Dedifferentiated amniotic fluid mesenchymal stem cell (primary cell): ENCODE measurements around the gene ISG15.
"Not testable (repeated sequence)": the region's sequence is repeated elsewhere in the genome, so short reads cannot be mapped to it uniquely, and the experiment has no call there.

Source experiments
- DNase-seq: peaks from one replicate; pipeline ENCODE4 v3.0.0-alpha.2; 2016; ENCODE audit errors: extremely low spot score

ISG15 gene

DNA sequence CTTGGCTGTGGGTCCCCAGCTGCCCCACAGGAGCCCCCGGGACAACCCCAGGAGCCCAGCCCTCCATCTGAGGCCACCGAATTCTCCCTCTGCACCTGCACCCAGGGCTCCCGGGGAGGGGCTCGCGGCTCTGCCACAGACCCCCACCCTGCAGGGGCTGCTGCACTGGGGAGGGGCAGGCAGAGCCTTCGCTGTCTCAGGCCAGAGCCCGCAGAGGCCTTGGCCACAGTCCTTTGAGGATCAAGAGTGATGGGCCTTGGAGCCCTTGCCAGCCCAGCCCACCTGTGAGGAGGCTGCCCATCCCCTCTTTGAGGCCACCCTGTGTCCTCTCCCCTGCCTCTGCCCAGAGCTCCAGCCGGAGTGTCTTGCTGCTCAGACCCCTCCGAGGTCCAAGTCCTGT lies 37.9 kb upstream of the ISG15 start:
- DNase-seq: no peak

DNA sequence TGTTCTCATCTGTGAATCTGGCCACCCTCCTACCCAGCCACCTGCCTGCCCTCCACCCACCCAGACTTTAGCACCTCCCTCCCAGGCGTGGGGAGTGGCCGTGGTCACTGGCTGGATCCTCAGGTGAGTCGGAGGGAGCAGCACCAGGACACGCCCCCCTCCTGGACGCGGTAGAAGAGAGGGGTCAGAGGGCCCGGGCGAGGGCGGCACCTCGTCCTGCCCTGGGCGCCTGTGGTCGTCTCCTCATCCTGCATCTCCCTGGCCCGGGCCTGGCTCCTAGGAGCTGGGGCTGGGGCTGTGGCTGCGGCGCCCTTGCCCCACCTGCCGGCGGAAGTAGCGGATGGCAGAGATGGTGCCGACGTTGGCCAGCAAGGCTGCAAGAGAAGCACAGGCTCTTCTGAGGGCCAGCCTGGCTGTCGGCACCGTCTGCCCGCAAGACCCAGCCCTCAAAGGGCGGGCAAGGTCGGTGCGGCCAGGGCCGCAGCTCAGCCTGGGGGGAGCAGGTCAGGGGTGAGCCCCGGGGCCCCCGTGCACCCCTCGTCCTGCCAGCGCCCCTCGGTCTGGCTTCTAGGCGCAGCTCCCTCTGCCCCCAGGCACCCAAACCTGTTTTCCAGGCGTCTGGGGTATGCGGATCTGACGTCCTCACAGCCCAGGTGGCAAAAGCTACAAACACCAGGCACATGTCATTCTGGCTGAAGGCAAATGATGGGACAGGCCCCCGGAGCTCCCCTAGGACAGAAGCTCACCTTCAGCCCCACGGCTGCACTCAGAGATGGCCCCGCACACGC lies 37.2 kb upstream of the ISG15 start:
- peak; percentile 36 for DNase-seq

DNA sequence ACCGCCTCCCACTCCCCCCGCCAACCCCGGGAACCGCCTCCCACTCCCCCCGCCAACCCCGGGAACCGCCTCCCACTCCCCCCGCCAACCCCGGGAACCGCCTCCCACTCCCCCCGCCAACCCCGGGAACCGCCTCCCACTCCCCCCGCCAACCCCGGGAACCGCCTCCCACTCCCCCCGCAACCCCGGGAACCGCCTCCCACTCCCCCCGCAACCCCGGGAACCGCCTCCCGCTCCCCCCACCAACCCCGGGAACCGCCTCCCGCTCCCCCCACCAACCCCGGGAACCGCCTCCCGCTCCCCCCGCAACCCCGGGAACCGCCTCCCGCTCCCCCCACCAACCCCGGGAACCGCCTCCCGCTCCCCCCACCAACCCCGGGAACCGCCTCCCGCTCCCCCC lies 36.5 kb upstream of the ISG15 start:
- not testable (repeated sequence) for DNase-seq

DNA sequence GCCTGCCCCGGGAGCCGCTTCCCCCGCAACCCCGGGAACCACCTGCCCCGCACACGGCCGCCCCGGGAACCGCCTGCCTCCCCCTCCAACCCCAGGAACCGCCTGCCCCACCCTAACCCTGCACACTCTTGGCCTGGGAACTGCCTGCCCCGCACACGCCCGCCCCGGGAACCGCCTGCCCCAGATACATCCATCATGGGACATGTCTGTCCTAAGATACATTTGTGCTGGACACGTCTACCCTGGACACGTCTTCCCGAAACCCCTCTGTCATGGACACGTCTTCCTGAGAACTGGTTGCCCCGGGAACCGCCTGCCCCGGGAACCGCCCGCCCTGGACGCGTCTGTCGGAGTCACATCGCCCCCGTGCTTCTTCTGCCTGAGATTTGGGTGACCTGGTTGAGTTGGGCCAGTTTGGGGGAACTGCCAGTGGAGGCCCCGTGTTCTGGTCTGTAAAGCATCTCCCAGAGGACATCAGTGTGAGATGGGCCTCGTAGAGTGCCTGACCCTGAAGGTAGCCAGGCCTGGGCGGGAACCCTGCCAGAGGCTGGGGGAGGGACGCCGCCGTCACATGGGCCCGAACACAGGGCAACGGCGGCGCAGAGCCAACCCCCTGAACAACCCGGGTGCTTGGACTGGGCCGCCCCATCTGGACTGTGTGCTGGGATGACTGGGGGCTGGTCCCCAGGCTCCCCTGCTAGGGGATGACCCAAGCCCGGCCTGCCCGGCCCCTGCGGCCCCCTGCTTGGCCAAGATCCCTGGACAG lies 35.0 kb upstream of the ISG15 start:
- DNase-seq: no peak

GRCh38 chr1:978835-979743 lies 34.2 kb upstream of the ISG15 start:
- no peak for DNase-seq

DNA sequence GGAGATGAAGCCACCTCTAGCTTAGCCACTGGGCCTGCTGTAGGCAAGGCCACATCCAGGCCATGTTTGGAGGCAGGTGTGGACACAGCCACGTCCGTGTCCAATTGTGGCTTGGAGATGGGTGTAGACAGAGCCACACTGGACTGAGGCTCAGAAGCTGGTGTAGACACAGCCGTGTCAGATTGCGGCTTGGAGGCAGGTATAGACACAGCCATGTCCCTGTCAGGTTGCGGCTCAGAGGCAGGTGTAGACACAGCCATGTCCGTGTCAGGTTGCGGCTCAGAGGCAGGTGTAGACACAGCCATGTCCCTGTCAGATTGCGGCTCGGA lies 33.6 kb upstream of the ISG15 start:
- no peak for DNase-seq

GRCh38 chr1:980137-980571 lies 33.1 kb upstream of the ISG15 start:
- DNase-seq: no peak

- no peak for DNase-seq
These were observed 32.5 kb upstream of the ISG15 start for GRCh38 chr1:980602-981395.

DNA sequence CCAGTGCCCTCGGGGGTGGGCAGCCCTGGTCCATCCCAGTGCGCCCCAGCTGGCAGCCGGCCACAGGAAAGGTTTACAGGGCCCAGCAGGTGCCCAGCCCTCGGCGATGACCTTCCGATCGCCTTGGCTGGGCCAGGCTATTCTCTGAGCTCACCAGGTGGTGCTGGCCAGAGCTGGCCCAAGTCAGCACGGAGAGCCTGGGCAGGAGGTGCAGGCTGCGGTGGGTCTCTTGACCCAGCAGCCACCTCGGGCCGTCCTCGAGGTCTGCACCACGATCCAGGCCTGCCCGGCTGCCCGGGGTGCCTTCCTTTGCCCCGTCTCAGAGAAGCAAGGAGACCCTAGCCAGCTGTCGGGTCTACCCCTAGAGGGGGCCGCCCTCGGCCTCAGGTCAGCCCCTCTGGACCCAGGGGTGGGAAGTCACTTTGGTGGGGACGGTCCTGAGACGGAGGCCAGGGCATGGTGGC lies 31.8 kb upstream of the ISG15 start:
- no peak for DNase-seq

DNA sequence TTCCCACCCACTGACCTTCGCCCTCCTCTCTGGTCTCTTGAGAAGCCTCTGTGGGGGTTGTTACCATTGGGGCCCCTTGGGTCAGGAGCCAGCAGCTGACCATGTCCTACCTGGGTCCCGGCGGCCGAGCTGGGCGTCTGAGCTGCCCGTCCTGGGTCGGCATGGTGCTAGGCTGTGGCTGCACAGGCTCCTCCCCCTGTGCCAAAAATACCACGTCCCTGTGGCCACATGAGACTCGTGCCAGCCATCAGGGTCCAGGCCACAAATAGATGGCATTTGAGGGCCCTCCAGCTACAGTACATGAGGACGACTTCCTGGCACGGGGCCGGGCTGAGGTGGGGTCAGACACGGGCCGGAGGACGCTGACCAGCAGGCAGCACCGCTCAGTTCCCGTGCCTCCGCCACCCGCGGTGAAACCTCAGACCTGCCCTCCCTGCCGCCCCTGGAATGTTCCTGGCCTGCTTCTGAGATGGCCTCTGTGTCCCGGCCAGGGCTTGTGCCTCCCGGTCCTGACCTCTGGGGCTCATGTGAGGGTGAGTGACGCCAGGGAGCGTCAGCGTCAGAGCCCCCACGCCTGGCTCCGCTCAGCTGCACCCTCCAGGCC lies 31.2 kb upstream of the ISG15 start, which contains the start of gene PERM1:
Gene PERM1 (minus strand): TSS at position 139 of the 604 bp plus-strand sequence. CDS start 1,064 bp downstream, outside the sequence.
- no peak for DNase-seq

DNA sequence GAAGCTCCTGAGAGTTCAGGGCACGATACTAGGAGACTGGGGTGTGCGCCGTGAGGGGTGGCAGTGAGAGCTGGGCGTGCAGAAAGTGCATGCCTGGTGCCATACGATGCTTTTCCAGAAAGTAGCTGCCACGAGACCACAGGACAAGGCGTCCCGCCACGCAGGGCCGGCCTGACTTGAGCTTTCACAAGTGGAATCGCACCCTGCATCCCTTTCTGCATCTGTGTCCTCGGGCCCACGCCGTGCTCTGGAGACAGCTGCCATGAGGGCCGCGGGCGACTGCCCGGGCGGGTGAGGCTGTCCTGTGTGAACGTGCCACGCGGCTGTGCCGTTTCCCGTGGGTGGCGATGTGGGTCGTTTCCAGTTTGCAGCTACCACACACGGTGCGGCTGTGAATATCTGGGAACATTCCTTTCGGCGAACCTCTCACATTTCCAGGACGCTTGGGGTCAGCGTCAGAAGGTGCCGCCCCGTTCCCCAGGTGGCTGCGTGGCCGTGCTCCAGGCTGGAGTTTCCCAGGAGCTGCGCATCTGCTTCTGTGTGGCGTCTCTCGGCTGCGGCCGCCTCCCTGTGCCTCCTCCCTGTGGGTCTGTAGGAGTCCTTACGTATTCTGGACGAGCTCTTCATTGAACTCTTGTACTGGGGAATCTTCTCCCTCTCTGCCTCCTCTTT lies 30.4 kb upstream of the ISG15 start:
- DNase-seq: no peak

DNA sequence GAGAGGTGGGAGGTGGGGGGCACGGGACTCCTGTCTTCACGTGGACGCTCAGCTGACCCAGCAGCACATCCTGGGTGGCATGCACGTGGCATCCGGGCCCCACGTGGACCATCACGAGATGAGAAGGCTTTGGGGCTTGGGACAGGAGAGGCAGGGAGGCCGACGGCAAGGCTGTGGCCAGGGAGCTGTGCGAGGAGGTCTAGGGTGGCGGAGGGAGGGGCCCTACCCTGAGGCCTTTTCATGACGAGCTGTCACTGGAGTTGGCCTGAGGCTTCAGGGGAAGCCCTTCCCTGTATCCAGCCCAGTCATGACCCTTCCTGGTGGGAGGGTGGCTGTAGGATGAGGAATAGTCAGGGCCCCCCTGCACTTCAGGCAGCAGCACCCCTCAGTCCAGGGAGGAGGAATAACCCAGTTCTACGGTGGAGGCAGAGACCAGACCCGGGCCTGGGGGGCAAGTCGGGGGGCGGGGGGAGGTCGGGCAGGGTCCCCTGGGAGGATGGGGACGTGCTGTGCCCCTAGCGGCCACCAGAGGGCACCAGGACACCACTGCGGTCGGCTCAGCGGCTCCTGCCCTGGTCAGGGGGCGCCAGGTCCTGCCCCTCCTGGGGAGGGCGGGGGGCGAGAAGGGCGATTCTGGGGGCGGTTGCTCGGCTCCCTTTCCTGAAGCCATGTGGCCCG lies 29.4 kb upstream of the ISG15 start:
- no peak for DNase-seq

DNA sequence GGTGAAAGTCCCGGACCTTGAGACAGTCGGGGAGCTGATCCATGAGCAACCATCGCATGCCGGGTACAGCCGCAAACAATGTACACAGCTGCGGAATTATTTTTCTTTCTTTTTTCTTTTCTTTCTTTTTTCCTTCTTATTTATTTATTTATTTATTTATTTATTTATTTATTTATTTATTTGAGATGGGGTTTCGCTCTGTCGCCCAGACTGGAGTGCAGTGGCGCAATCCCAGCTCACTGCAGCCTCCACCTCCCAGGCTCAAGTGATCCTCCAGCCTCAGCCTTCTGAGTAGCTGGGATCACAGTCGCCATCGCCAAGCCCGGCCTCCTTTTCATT lies 28.9 kb upstream of the ISG15 start:
- DNase-seq: no peak

DNA sequence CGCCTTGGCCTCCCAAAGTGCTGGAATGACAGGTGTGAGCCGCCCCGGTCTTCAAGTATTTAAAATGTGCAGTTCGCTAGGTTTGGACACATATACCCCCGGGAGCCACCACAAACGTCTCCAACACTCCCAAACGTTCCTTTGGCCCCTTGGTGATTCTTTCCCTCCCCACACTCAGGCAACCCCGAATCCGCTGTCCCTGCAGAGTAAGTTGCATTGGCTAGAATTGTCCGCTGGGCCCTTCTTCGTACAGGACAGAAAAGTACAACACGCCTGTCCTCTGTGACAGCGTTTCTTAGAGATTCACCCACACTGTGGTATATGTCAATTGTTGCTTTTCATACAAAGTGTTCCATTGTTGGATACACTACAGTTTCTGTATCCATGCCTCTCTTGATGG lies 28.2 kb upstream of the ISG15 start:
- DNase-seq: no peak

DNA sequence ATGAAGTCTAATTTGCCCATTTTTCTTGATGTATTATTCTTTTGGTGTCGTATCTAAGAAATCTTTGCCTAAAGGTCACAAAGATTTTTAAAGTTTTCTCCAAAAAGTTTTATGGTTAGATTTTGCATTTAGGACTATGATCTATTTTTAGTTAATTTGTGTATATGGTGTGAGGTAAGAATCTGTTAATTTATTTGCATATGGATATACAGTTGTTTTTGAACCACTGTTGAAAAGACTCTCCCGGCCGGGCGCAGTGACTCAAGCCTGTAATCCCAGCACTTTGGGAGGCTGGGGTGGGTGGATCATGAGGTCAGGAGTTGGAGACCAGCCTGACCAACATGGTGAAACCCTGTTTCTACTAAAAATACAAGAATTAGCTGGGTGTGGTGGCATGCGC lies 25.2 kb upstream of the ISG15 start:
- DNase-seq: not testable (repeated sequence)

GRCh38 chr1:991275-991674 lies 22.0 kb upstream of the ISG15 start:
- not testable (repeated sequence) for DNase-seq

GRCh38 chr1:991895-992294 lies 21.4 kb upstream of the ISG15 start:
- DNase-seq: no peak

GRCh38 chr1:992362-992761 lies 20.9 kb upstream of the ISG15 start:
- no peak for DNase-seq

- no peak for DNase-seq
These were observed 19.8 kb upstream of the ISG15 start for GRCh38 chr1:993379-993995.
